ENCODE data around the gene TXNL4B. TPM values are rescaled to one million over a fixed set of nuclear protein-coding genes. Genes with fewer than 3 reads are reported as not detected.

The TXNL4B gene
- total and polyA plus RNA-seq, 9 of the 15 experiments (the other 6 are each of a cell fraction or from before 2014, with no cell fraction given): 11.9 to 38.0 (median 22.3) TPM

DNA sequence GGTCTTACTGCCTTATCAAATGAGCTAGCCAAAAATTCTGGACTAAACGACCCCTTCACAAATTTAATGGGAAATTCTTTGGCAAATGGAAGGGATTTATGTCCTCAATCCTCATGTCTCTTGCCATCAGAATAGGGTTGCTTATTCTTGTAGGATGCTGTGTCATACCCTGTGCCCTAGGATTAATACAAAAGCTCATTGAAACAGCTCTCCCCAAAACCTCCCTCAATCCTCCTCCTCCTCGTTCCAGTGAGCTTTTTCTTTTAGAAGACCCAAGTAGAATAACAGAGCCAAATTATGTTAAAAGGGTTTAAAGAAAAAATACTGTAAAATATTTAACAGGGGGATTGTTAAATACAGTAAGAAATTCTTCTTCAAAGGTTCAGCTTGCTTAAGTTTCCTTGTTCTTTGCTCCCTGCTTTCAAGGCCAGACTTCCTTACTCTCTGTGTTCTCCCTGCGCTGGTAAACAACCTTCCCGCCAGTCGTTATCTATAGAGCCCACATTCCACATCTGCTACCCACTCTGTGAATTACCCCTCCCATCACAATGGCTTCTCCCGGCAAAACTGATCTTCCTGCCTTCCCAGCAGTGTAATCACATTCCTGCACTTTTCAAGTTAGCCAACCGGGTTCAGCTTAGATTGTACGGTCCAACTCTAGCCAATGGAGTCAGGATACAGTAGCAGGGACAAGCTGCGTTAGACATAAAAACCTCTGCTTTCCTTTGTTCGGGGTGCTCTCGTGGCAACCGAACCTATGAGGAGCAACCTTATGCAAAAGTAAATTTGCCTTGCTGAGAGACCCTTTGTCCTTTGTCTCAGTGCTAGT, 20.7 kb downstream of the TXNL4B start:
- DNase-seq (ENCODE audit: extremely low read depth in 1 of 4, low spot score in 3 of 4): peak; percentile 42 to 80 (median 54)
- no peaks in the 10 kb centered on the region for H3K9me1 ChIP-seq (ENCODE audit: control insufficient read depth, insufficient read depth, low read length)
- no peaks in the 10 kb centered on the region for H3K36me3 ChIP-seq (ENCODE audit: control insufficient read depth, insufficient read depth, low read length)
- WGBS (ENCODE audit: insufficient coverage, low coverage, missing lambda C conversion rate): 11% methylated on average over 12 of the region's 12 CpGs
- H3K79me2 ChIP-seq (ENCODE audit: control insufficient read depth, insufficient read depth, low read length): no peaks in the 10 kb centered on the region
- ChIA-PET POLR2A (interaction anchor here (0.7 to 1.8 kb wide), 6 partner anchors 11 to 37 kb away, joined by 3 to 13 read pairs (median 4); partner anchors contain the start of genes DHX38 and TXNL4B), CTCF (ENCODE audit: low intra/inter-chr PET ratio) (no interaction called here)
- in situ Hi-C loops (cut with MboI): no loop called here
- intact Hi-C loops (cut with micrococcal nuclease): no loop called here
- no peaks in the 10 kb centered on the region for H3K27me3 ChIP-seq (ENCODE audit: control insufficient read depth in 2 of 2, insufficient read depth in 2 of 2, low read length in 2 of 2)
- H3K27ac ChIP-seq (ENCODE audit: extremely low read depth, low read depth, low read length): peak overlapping the region; percentile 74
- peaks cover 12% of the 10 kb centered on the region for H3K9me3 ChIP-seq (replicated peaks; ENCODE audit: control insufficient read depth, insufficient read depth, low read depth, low read length)
- peak; percentile 82 for ATAC-seq
- peak overlapping the region in 1 of 2 experiments; percentile 60; a peak in 2 of 4 replicates for H3K9ac ChIP-seq (ENCODE audit: insufficient read depth in 1 of 2, low read depth in 2 of 2, low read length in 2 of 2)
- no peak overlapping the region for H3K4me3 ChIP-seq
- H3K4me2 ChIP-seq (ENCODE audit: insufficient read depth, low read length): peak overlapping the region; percentile 56
- TSS peak; percentile 46 for BruUV-seq (replicated peaks)
- H3K4me1 ChIP-seq (replicated peaks in 1 of 2; ENCODE audit: control insufficient read depth in 2 of 2, insufficient read depth in 2 of 2, low read length in 2 of 2): peaks cover 0 to 11% of the 10 kb centered on the region in 2 experiments; a peak in 2 of 5 replicates
- no peaks in the 10 kb centered on the region for H4K20me1 ChIP-seq (replicated peaks; ENCODE audit: control insufficient read depth, insufficient read depth, low read length)
- FAIRE-seq: peak; percentile 88
- peak overlapping the region; percentile 82 for H2AFZ ChIP-seq (ENCODE audit: low read depth, low read length)
- TF ChIP-seq ZNF561 (CRISPR knock-in tag; conservative IDR thresholded peaks at IDR 0.05) (no peak), SAFB (IDR thresholded peaks at IDR 0.05; ENCODE audit: borderline replicate concordance, low read depth, low read length) (no peak), FUS (optimal IDR thresholded peaks at IDR 0.05; ENCODE audit: low read depth, low read length) (no peak), RB1 (IDR thresholded peaks at IDR 0.05; ENCODE audit: low read depth) (peak; percentile 70; the same call in 1 of the 2 replicates), E2F6 (IDR thresholded peaks at IDR 0.05; ENCODE audit: borderline replicate concordance in 1 of 2, extremely low read depth in 1 of 2, insufficient read depth in 1 of 2, insufficient read length in 1 of 2, low read depth in 1 of 2, low read length in 1 of 2, poor library complexity in 1 of 2, severe bottlenecking in 1 of 2) (peak; percentile 15 to 28), MYBL2 (IDR thresholded peaks at IDR 0.05; ENCODE audit: low read depth) (peak; percentile 77), MYBL2 (CRISPR knock-in tag; IDR thresholded peaks at IDR 0.05; ENCODE audit: borderline replicate concordance) (no peak), HMGN3 (IDR thresholded peaks at IDR 0.05; ENCODE audit: borderline replicate concordance, extremely low read depth, insufficient read length, low read depth, low read length) (peak; percentile 20), ARID1B (IDR thresholded peaks at IDR 0.05) (peak; percentile 92), CREB1 (IDR thresholded peaks at IDR 0.05) (0 out of 2 replicates have a peak, but pooled peaks have one; percentile 15), CREB1 (CRISPR knock-in tag; IDR thresholded peaks at IDR 0.05) (no peak), SMARCE1 (IDR thresholded peaks at IDR 0.05) (peak; percentile 72; the same call in 1 of the 2 replicates), ZNF766 (CRISPR knock-in tag; conservative IDR thresholded peaks at IDR 0.05) (0 out of 2 replicates have a peak, but pooled peaks have one; percentile 13), TEAD4 (IDR thresholded peaks at IDR 0.05; ENCODE audit: low read length) (peak; percentile 88), TEAD4 (CRISPR knock-in tag; IDR thresholded peaks at IDR 0.05; ENCODE audit: borderline replicate concordance) (no peak), CHAMP1 (IDR thresholded peaks at IDR 0.05) (peak; percentile 46; the same call in 1 of the 2 replicates)
